ENCODE measurements around the gene ZNF335. TPM values are rescaled to one million over a fixed set of nuclear protein-coding genes. Genes with fewer than 3 reads are reported as not detected.

The ZNF335 gene
- total and polyA plus RNA-seq, 2 of the 13 experiments (the other 11 are each of a cell fraction or from before 2014, with no cell fraction given), result 9.7 to 13.7 TPM

DNA sequence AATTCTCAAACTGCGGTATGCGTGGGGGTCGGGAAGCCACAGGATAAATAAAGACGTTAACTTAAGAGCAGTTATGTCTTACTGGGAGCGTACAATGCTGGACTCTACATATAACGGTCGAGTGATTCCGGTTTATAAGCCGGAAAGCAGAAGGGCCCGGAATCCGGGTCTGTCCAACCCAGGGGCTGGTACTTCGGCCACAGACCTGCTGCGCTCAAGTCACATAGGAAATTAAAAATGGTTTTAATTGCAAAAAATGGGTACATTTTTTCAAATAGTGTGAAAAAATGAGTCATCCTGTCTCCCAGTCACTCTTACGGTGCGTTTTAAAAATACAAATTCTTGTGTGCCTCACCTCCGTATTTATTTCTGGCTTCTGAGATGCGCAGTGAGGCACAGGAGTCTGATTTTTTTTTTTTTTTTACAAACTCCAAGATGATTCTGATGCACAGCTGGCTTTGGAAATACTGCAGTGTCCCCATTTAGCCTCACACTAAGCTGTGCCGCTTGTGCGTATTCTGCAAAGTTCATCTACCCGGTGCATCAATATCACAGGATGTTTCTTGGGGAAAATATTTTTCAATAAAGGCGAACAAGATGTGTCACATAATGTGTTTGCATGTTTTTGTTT is 36.5 kb downstream of the ZNF335 start (continued):
- TF ChIP-seq CHCHD3 (CRISPR knock-in tag; IDR thresholded peaks at IDR 0.05) (no peak), MAF1 (CRISPR knock-in tag; IDR thresholded peaks at IDR 0.05; ENCODE audit: borderline replicate concordance) (0 out of 2 replicates have a peak, but pooled peaks have one; percentile 25), KDM5A (IDR thresholded peaks at IDR 0.05; ENCODE audit: borderline replicate concordance, low read length) (peak; percentile 86), BRD4 (CRISPR knock-in tag; IDR thresholded peaks at IDR 0.05) (no peak), ZNF501 (CRISPR knock-in tag; IDR thresholded peaks at IDR 0.05) (0 out of 2 replicates have a peak, but pooled peaks have one; percentile 23), ELF1 (CRISPR knock-in tag; IDR thresholded peaks at IDR 0.05) (no peak), POLR2AphosphoS2 (IDR thresholded peaks at IDR 0.05; ENCODE audit: low read depth, low read length) (no peak), SOX13 (IDR thresholded peaks at IDR 0.05) (no peak), SOX13 (CRISPR knock-in tag; conservative IDR thresholded peaks at IDR 0.05 in 1 of 2, IDR thresholded peaks at IDR 0.05 in 1 of 2) (0 out of 4 replicates have a peak, but pooled peaks have one; percentile 5 to 75), SKI (IDR thresholded peaks at IDR 0.05; ENCODE audit: partially characterized antibody) (no peak), MXI1 (IDR thresholded peaks at IDR 0.05; ENCODE audit: borderline replicate concordance, low read depth, low read length) (no peak), MAX (IDR thresholded peaks at IDR 0.05) (no peak), ZEB1 (IDR thresholded peaks at IDR 0.05; ENCODE audit: insufficient replicate concordance, low read depth) (no peak), ZNF784 (CRISPR knock-in tag; IDR thresholded peaks at IDR 0.05; ENCODE audit: borderline replicate concordance) (no peak), ZKSCAN8 (CRISPR knock-in tag; IDR thresholded peaks at IDR 0.05; ENCODE audit: borderline replicate concordance) (no peak), TGIF2 (CRISPR knock-in tag; IDR thresholded peaks at IDR 0.05) (peak; percentile 50; the same call in 1 of the 2 replicates), ZNF326 (CRISPR knock-in tag; IDR thresholded peaks at IDR 0.05; ENCODE audit: borderline replicate concordance) (no peak), FOXP1 (IDR thresholded peaks at IDR 0.05) (no peak), FOXP1 (CRISPR knock-in tag; IDR thresholded peaks at IDR 0.05) (0 out of 2 replicates have a peak, but pooled peaks have one; percentile 50)
- TF ChIP-seq, protein P1, sequence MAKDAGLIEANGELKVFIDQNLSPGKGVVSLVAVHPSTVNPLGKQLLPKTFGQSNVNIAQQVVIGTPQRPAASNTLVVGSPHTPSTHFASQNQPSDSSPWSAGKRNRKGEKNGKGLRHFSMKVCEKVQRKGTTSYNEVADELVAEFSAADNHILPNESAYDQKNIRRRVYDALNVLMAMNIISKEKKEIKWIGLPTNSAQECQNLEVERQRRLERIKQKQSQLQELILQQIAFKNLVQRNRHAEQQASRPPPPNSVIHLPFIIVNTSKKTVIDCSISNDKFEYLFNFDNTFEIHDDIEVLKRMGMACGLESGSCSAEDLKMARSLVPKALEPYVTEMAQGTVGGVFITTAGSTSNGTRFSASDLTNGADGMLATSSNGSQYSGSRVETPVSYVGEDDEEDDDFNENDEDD (CRISPR knock-in tag; IDR thresholded peaks at IDR 0.05; ENCODE audit: borderline replicate concordance), result no peak
- TF ChIP-seq, protein P2, sequence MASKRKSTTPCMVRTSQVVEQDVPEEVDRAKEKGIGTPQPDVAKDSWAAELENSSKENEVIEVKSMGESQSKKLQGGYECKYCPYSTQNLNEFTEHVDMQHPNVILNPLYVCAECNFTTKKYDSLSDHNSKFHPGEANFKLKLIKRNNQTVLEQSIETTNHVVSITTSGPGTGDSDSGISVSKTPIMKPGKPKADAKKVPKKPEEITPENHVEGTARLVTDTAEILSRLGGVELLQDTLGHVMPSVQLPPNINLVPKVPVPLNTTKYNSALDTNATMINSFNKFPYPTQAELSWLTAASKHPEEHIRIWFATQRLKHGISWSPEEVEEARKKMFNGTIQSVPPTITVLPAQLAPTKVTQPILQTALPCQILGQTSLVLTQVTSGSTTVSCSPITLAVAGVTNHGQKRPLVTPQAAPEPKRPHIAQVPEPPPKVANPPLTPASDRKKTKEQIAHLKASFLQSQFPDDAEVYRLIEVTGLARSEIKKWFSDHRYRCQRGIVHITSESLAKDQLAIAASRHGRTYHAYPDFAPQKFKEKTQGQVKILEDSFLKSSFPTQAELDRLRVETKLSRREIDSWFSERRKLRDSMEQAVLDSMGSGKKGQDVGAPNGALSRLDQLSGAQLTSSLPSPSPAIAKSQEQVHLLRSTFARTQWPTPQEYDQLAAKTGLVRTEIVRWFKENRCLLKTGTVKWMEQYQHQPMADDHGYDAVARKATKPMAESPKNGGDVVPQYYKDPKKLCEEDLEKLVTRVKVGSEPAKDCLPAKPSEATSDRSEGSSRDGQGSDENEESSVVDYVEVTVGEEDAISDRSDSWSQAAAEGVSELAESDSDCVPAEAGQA (IDR thresholded peaks at IDR 0.05; ENCODE audit: low read depth), result no peak
- TF ChIP-seq, protein P2 (CRISPR knock-in tag; IDR thresholded peaks at IDR 0.05; ENCODE audit: borderline replicate concordance), result no peak

Data from HepG2 (cell line).